GM21717 (cell line): ENCODE measurements around the gene FOCAD.

ENCODE experiments used
- ATAC-seq: cut with Tn5 transposase; IDR thresholded peaks from one replicate; pipeline ENCODE4 v1.9.1; 2021; ENCODE audit warnings: mild to moderate bottlenecking, moderate library complexity; ENCODE audit not compliant: unreplicated experiment

Gene FOCAD

GRCh38 chr9:20728493-20729220 lies 44.6 kb downstream of the FOCAD start:
- no peak for ATAC-seq

- ATAC-seq, result no peak
Measured at GRCh38 chr9:20729523-20729922, 45.5 kb downstream of the FOCAD start.

GRCh38 chr9:20732118-20732517 lies 48.1 kb downstream of the FOCAD start:
- ATAC-seq, result no peak

- no peak for ATAC-seq
Measured at GRCh38 chr9:20734275-20734674, 50.2 kb downstream of the FOCAD start.

- no peak for ATAC-seq
Measured at GRCh38 chr9:20740304-20740703, 56.2 kb downstream of the FOCAD start.

- ATAC-seq, result no peak
Measured at GRCh38 chr9:20740929-20741582, 57.0 kb downstream of the FOCAD start.

GRCh38 chr9:20742833-20743232 lies 58.8 kb downstream of the FOCAD start:
- ATAC-seq, result no peak

GRCh38 chr9:20744036-20744630 lies 60.1 kb downstream of the FOCAD start:
- no peak for ATAC-seq

GRCh38 chr9:20746967-20747366 lies 62.9 kb downstream of the FOCAD start:
- ATAC-seq, result no peak

GRCh38 chr9:20749496-20750198 lies 65.6 kb downstream of the FOCAD start:
- no peak for ATAC-seq

GRCh38 chr9:20753761-20754160 lies 69.7 kb downstream of the FOCAD start:
- no peak for ATAC-seq

- no peak for ATAC-seq
Measured at GRCh38 chr9:20754556-20754955, 70.5 kb downstream of the FOCAD start.

GRCh38 chr9:20760246-20760891 lies 76.3 kb downstream of the FOCAD start:
- ATAC-seq, result no peak

- no peak for ATAC-seq
Measured at GRCh38 chr9:20770947-20771346, 86.9 kb downstream of the FOCAD start.

- ATAC-seq, result no peak
Measured at GRCh38 chr9:20771729-20772128, 87.7 kb downstream of the FOCAD start.

- ATAC-seq, result no peak
Measured at GRCh38 chr9:20775683-20776082, 91.6 kb downstream of the FOCAD start.

GRCh38 chr9:20781092-20781491 lies 97.0 kb downstream of the FOCAD start:
- no peak for ATAC-seq

- ATAC-seq, result no peak
Measured at GRCh38 chr9:20782289-20782688, 98.2 kb downstream of the FOCAD start.

GRCh38 chr9:20783057-20784038 lies 99.3 kb downstream of the FOCAD start:
- ATAC-seq, result no peak

GRCh38 chr9:20784196-20784595 lies 100.1 kb downstream of the FOCAD start:
- no peak for ATAC-seq
